ENCODE measurements around the gene RERE.

DNA sequence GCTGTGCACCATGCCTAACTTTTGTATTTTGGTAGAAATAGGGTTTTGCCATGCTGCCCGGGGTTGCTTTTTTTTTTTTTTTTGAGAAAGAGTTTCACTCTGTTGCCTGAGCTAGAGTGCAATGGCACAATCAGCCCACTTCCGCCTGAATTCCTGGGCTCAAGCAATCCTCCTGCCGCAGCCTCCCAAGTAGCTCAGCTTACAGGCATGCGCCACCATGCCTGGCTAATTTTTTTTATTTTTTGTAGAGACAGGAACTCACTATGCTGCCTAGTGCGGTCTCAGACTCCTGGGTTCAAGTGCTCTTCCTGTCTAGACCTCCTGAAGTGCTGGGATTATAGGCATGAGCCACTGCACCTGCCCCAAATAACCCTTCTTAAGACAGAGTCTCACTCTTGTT is 346.0 kb downstream of the RERE start:
- TF ChIP-seq POLR2A (IDR thresholded peaks at IDR 0.05): no peak
- TF ChIP-seq, protein P1, sequence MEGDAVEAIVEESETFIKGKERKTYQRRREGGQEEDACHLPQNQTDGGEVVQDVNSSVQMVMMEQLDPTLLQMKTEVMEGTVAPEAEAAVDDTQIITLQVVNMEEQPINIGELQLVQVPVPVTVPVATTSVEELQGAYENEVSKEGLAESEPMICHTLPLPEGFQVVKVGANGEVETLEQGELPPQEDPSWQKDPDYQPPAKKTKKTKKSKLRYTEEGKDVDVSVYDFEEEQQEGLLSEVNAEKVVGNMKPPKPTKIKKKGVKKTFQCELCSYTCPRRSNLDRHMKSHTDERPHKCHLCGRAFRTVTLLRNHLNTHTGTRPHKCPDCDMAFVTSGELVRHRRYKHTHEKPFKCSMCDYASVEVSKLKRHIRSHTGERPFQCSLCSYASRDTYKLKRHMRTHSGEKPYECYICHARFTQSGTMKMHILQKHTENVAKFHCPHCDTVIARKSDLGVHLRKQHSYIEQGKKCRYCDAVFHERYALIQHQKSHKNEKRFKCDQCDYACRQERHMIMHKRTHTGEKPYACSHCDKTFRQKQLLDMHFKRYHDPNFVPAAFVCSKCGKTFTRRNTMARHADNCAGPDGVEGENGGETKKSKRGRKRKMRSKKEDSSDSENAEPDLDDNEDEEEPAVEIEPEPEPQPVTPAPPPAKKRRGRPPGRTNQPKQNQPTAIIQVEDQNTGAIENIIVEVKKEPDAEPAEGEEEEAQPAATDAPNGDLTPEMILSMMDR (IDR thresholded peaks at IDR 0.05): no peak

All from thyroid gland (tissue), 4 donors.